H1 (cell line): Measurements from ENCODE around the gene DCUN1D3. TPM values are rescaled to one million over a fixed set of nuclear protein-coding genes. Genes with fewer than 3 reads are reported as not detected.

ENCODE experiments used
- CTCF ChIA-PET: fragments of 300-600 bp; sonication (Branson Sonifier 250); formaldehyde crosslinking; loops from one replicate; lab custom pipeline; 2021; ENCODE audit not compliant: partially characterized antibody; lab: Charles Lee
- POLR2A ChIA-PET: fragments of 300-600 bp; sonication (Branson Sonifier 250); formaldehyde crosslinking; loops from one replicate; lab custom pipeline; 2021; ENCODE audit warnings: inconsistent platforms; ENCODE audit not compliant: partially characterized antibody; lab: Charles Lee
- DNase-seq, 2 experiments: peaks; one replicate each; pipeline versions ENCODE4 v3.0.0 to v3.0.0-alpha.2; 2010 to 2022; ENCODE audit warnings: low spot score in 2 of 2, low read depth in 1 of 2, mixed read lengths in 1 of 2
- FAIRE-seq: peaks from 2 replicates; lab custom pipeline; 2011; peaks lifted over from hg19 to GRCh38; lab: Jason Lieb, UNC
- H2AFZ ChIP-seq: 2 replicates; pipeline ENCODE4 v1.8.1; 2012; ENCODE audit warnings: low read length, inconsistent platforms
- H2AK5ac ChIP-seq: 2 replicates; pipeline ENCODE4 v1.6.1; 2013; ENCODE audit warnings: low read depth, low read length
- H2BK120ac ChIP-seq: replicated peaks from 2 replicates; pipeline ENCODE3; 2013; ENCODE audit warnings: low read depth, low read length, inconsistent platforms
- H2BK12ac ChIP-seq: 2 replicates; pipeline ENCODE4 v1.6.1; 2013; ENCODE audit warnings: low read depth, low read length
- H2BK15ac ChIP-seq: 2 replicates; pipeline ENCODE4 v1.6.1; 2013; ENCODE audit warnings: low read length
- H2BK20ac ChIP-seq: 2 replicates; pipeline ENCODE4 v1.6.1; 2013; ENCODE audit warnings: low read length
- H2BK5ac ChIP-seq: 2 replicates; pipeline ENCODE4 v1.6.1; 2013; ENCODE audit warnings: low read depth, low read length
- H3K14ac ChIP-seq: 2 replicates; pipeline ENCODE4 v1.6.1; 2013; ENCODE audit warnings: inconsistent platforms; ENCODE audit not compliant: insufficient read length
- H3K18ac ChIP-seq: 2 replicates; pipeline ENCODE4 v1.6.1; 2013; ENCODE audit warnings: low read length; ENCODE audit errors: extremely low read depth
- H3K23ac ChIP-seq: 2 replicates; pipeline ENCODE4 v1.6.1; 2013; ENCODE audit warnings: inconsistent platforms; ENCODE audit not compliant: insufficient read length
- H3K23me2 ChIP-seq: 2 replicates; pipeline ENCODE4 v1.6.1; 2013; ENCODE audit warnings: low read depth, low read length
- H3K27ac ChIP-seq: 2 replicates; pipeline ENCODE4 v1.6.1; 2011; ENCODE audit warnings: low read depth, low read length, inconsistent platforms
- H3K27me3 ChIP-seq, 4 experiments: replicated peaks in 1 of 4; 1 replicate in 1 of 4; 2 replicates in 3 of 4; pipeline versions ENCODE4 v1.6.1 to v1.8.1; 2011 to 2013; ENCODE audit warnings: low read length in 3 of 4, mild to moderate bottlenecking in 3 of 4, inconsistent platforms in 2 of 4, mixed read lengths in 2 of 4, moderate library complexity in 1 of 4; ENCODE audit not compliant: control insufficient read depth in 3 of 4, insufficient read depth in 3 of 4; ENCODE audit errors: extremely low read depth in 1 of 4
- H3K36me3 ChIP-seq, 4 experiments: 2 replicates each; pipeline versions ENCODE4 v1.6.1 to v1.8.1; 2011 to 2013; ENCODE audit warnings: mild to moderate bottlenecking in 4 of 4, low read length in 3 of 4, moderate library complexity in 2 of 4, control low read depth in 1 of 4, inconsistent platforms in 1 of 4; ENCODE audit not compliant: insufficient read depth in 4 of 4, control insufficient read depth in 2 of 4
- H3K4ac ChIP-seq: replicated peaks from 2 replicates; pipeline ENCODE3; 2013; ENCODE audit warnings: low read length, low read depth, mixed read lengths, inconsistent platforms; ENCODE audit not compliant: insufficient read length
- H3K4me1 ChIP-seq, 4 experiments: replicated peaks in 1 of 4; 1 replicate in 1 of 4; 2 replicates in 3 of 4; pipeline versions ENCODE4 v1.6.1 to v1.8.1; 2011 to 2013; ENCODE audit warnings: low read length in 3 of 4, inconsistent platforms in 2 of 4, mixed read lengths in 1 of 4; ENCODE audit not compliant: insufficient read depth in 4 of 4, control insufficient read depth in 3 of 4
- H3K4me2 ChIP-seq, 2 experiments: 2 replicates each; pipeline versions ENCODE4 v1.6.1 to v1.8.1; 2011 to 2013; ENCODE audit warnings: low read depth in 2 of 2, low read length in 2 of 2, control low read depth in 1 of 2, inconsistent platforms in 1 of 2, mild to moderate bottlenecking in 1 of 2; ENCODE audit not compliant: insufficient read depth in 1 of 2
- H3K4me3 ChIP-seq, 4 experiments: fragments of 200-600, 300-600 bp in 1 of 4; sonication (generic), shearing (Covaris generic), sonication (Bioruptor Twin) in 1 of 4; 2 replicates each; pipeline versions ENCODE4 v1.5.1 to v1.8.1; 2011 to 2016; ENCODE audit warnings: low read length in 4 of 4, low read depth in 3 of 4, control low read depth in 2 of 4, inconsistent platforms in 2 of 4, mild to moderate bottlenecking in 2 of 4, mixed read lengths in 1 of 4, moderate library complexity in 1 of 4; ENCODE audit not compliant: insufficient read depth in 2 of 4; ENCODE audit errors: extremely low read depth in 1 of 4
- H3K56ac ChIP-seq: replicated peaks from 2 replicates; pipeline ENCODE3; 2013; ENCODE audit warnings: low read depth, mild to moderate bottlenecking, mixed read lengths, low read length, inconsistent platforms; ENCODE audit not compliant: insufficient read length
- H3K79me1 ChIP-seq: 2 replicates; pipeline ENCODE4 v1.6.1; 2013; ENCODE audit warnings: low read depth, low read length, control low read depth
- H3K79me2 ChIP-seq, 2 experiments: 2 replicates each; pipeline versions ENCODE4 v1.6.1 to v1.8.1; 2012 to 2013; ENCODE audit warnings: low read length in 2 of 2, mild to moderate bottlenecking in 2 of 2, inconsistent platforms in 1 of 2; ENCODE audit not compliant: insufficient read depth in 2 of 2, control insufficient read depth in 1 of 2
- H3K9ac ChIP-seq, 4 experiments: replicated peaks in 1 of 4; 1 replicate in 1 of 4; 2 replicates in 3 of 4; pipeline versions ENCODE4 v1.6.1 to v1.8.1; 2011 to 2013; ENCODE audit warnings: low read depth in 3 of 4, low read length in 3 of 4, control low read depth in 2 of 4, mild to moderate bottlenecking in 2 of 4, moderate library complexity in 2 of 4, inconsistent platforms in 1 of 4; ENCODE audit errors: extremely low read depth in 1 of 4
- H3K9me3 ChIP-seq, 2 experiments: 2 replicates each; pipeline versions ENCODE4 v1.6.1 to v1.8.1; 2012 to 2013; ENCODE audit warnings: mild to moderate bottlenecking in 2 of 2, moderate library complexity in 2 of 2, control low read depth in 1 of 2, inconsistent platforms in 1 of 2, low read depth in 1 of 2, low read length in 1 of 2, mixed read lengths in 1 of 2; ENCODE audit not compliant: insufficient read depth in 2 of 2
- H4K20me1 ChIP-seq, 2 experiments: replicated peaks in 1 of 2; 2 replicates each; pipeline versions ENCODE3 to v1.8.1; 2011 to 2013; ENCODE audit warnings: inconsistent platforms in 2 of 2, low read length in 2 of 2, mild to moderate bottlenecking in 1 of 2; ENCODE audit not compliant: insufficient read depth in 2 of 2, control insufficient read depth in 1 of 2
- H4K5ac ChIP-seq: 2 replicates; pipeline ENCODE4 v1.6.1; 2013; ENCODE audit warnings: low read length, low read depth, mixed read lengths, inconsistent platforms; ENCODE audit not compliant: insufficient read length
- H4K8ac ChIP-seq: 2 replicates; pipeline ENCODE4 v1.8.0; 2013; ENCODE audit warnings: mild to moderate bottlenecking, moderate library complexity, low read length, inconsistent platforms; ENCODE audit not compliant: insufficient read depth; ENCODE audit errors: extremely low read depth
- H4K91ac ChIP-seq: replicated peaks from 2 replicates; pipeline ENCODE3; 2013; ENCODE audit warnings: low read length, mixed read lengths, inconsistent platforms; ENCODE audit not compliant: insufficient read length
- WGBS, 2 experiments: shearing (Covaris generic) in 1 of 2; methylation state at CpG; one replicate each; pipeline versions ENCODE4 v1.1.6 to v1.1.7; 2013 to 2015; ENCODE audit warnings: low lambda C conversion rate in 2 of 2, mixed read lengths in 2 of 2, inconsistent platforms in 1 of 2, low coverage in 1 of 2, missing lambda C conversion rate in 1 of 2; ENCODE audit not compliant: insufficient replicate concordance in 2 of 2, insufficient coverage in 1 of 2, insufficient read length in 1 of 2; ENCODE audit errors: extremely low coverage in 1 of 2, missing lambda C conversion rate in 1 of 2; 5-methylcytosine and 5-hydroxymethylcytosine counted together
- polyA plus RNA-seq, 7 experiments: library from polyadenylated mRNA; depleted of rRNA in 3 of 7; stranded (reverse) in 5 of 7; unstranded in 2 of 7; fragments of >200 nt in 5 of 7; fragments of 200-250 nt in 2 of 7; gene quantifications; 1 replicate in 5 of 7; 2 replicates in 1 of 7; 4 replicates in 1 of 7; pipeline versions ENCODE4 v1.2.1 to v1.2.3, GENCODE V29; 2011 to 2013; ENCODE audit warnings: missing spikeins in 2 of 7, mixed read lengths in 2 of 7
- total RNA-seq: library from RNA; stranded (reverse); fragmentation: NEBNext Ultra II Directional; extraction: Animal tissue kit (Norgen Biotek cat#: 25700); gene quantifications from 2 replicates; pipeline ENCODE4 v1.2.1, GENCODE V29; 2021

DCUN1D3 gene
- total and polyA plus RNA-seq, 2 of the 8 experiments (the other 6 are each of a cell fraction or from before 2014, with no cell fraction given), result 3.5 to 18.2 TPM

DNA sequence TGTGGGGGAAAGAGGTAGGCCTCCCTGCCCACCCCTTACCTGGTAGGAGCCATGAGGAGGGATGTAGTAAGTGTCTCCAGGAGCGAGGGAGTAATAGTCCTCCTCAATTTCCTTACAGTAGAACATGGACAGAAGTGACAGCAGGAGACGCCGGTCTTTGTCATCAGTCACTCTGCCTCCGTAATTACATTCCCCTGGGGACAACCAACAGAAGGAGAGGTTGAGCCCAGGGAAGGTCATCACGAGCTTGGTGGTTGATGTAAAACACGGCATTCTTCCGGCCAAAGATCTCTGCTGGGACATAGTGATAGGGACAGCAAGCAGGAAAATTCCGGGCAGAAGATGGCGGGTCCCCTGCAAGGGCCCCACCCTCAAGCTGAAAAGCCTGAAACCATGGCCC is 48.3 kb upstream of the DCUN1D3 start:
- no peak for DNase-seq
- Histone ChIP-seq H2BK12ac (no peak overlapping the region), H4K20me1 (no peaks in the 10 kb centered on the region), H3K36me3 (no peaks in the 10 kb centered on the region), H3K27me3 (no peaks in the 10 kb centered on the region), H3K4me3 (no peak overlapping the region), H3K18ac (no peak overlapping the region), H3K27ac (no peak overlapping the region), H2BK15ac (no peak overlapping the region), H4K8ac (no peak overlapping the region), H2AK5ac (no peak overlapping the region), H3K4me1 (no peaks in the 10 kb centered on the region), H2AFZ (no peak overlapping the region), H3K23ac (no peak overlapping the region), H4K91ac (no peak overlapping the region), H3K4me2 (no peak overlapping the region), H2BK120ac (no peak overlapping the region), H3K4ac (no peak overlapping the region), H3K23me2 (no peaks in the 10 kb centered on the region; the same call in 1 of the 2 replicates), H3K14ac (no peak overlapping the region), H3K79me2 (no peaks in the 10 kb centered on the region), H2BK20ac (no peak overlapping the region), H3K56ac (no peak overlapping the region), H3K9ac (no peak overlapping the region), H4K5ac (no peak overlapping the region), H3K9me3 (no peaks in the 10 kb centered on the region), H3K79me1 (no peaks in the 10 kb centered on the region), H2BK5ac (no peak overlapping the region)
- POLR2A ChIA-PET, result no interaction called here
- no peak for FAIRE-seq
- 86% methylated on average over 9 of the region's 9 CpGs; no CpG with 5 or more reads in 1 of the 2 experiments for WGBS, 2 experiments
- CTCF ChIA-PET, result interaction anchor here (0.7 to 1.8 kb wide), 4 partner anchors 11 to 99 kb away, joined by 3 to 6 read pairs (median 4); no protein-coding TSS in a partner anchor
